HG03095 (cell line): ENCODE results near the gene ATP6V1G2.

Experiments used
- ATAC-seq: cut with Tn5 transposase; IDR thresholded peaks from one replicate; pipeline ENCODE4 v1.9.1; 2021; ENCODE audit warnings: moderate library complexity; ENCODE audit not compliant: unreplicated experiment

Gene ATP6V1G2

GRCh38 chr6:31548544-31548873 lies 2.1 kb upstream of the ATP6V1G2 start:
- no peak for ATAC-seq

- ATAC-seq = no peak
Measured at GRCh38 chr6:31547727-31548543, 1.5 kb upstream of the ATP6V1G2 start.

GRCh38 chr6:31546958-31547726 lies 734 bp upstream of the ATP6V1G2 start, which contains the start of gene NFKBIL1:
TSS of gene NFKBIL1 (plus strand) at chr6:31547608. CDS start at chr6:31547695, 87 bp downstream.
- ATAC-seq = peak; percentile 52

- no peak for ATAC-seq
Measured at GRCh38 chr6:31545291-31545690, 1.1 kb downstream of the ATP6V1G2 start.

GRCh38 chr6:31544676-31545075 lies 1.7 kb downstream of the ATP6V1G2 start:
- no peak for ATAC-seq

GRCh38 chr6:31543639-31544038 lies 2.8 kb downstream of the ATP6V1G2 start:
- ATAC-seq = no peak

GRCh38 chr6:31541658-31542521 lies 4.5 kb downstream of the ATP6V1G2 start, which contains the start of gene DDX39B:
TSS of gene DDX39B (minus strand) at chr6:31542003. CDS start at chr6:31540532, 1,471 bp downstream.
- peak; percentile 46 for ATAC-seq

- ATAC-seq = no peak
Measured at GRCh38 chr6:31541059-31541657, 5.2 kb downstream of the ATP6V1G2 start.

GRCh38 chr6:31540640-31541039 lies 5.8 kb downstream of the ATP6V1G2 start:
- ATAC-seq = no peak

GRCh38 chr6:31538805-31539400 lies 7.5 kb downstream of the ATP6V1G2 start:
- no peak for ATAC-seq

- no peak for ATAC-seq
Measured at GRCh38 chr6:31535538-31536324, 10.7 kb downstream of the ATP6V1G2 start.

GRCh38 chr6:31534521-31535040 lies 11.8 kb downstream of the ATP6V1G2 start:
- no peak for ATAC-seq

GRCh38 chr6:31534011-31534410 lies 12.4 kb downstream of the ATP6V1G2 start:
- ATAC-seq = no peak

- no peak for ATAC-seq
Measured at GRCh38 chr6:31533455-31533841, 13.0 kb downstream of the ATP6V1G2 start.

- no peak for ATAC-seq
Measured at GRCh38 chr6:31532644-31533454, 13.6 kb downstream of the ATP6V1G2 start.

GRCh38 chr6:31531771-31532643 lies 14.4 kb downstream of the ATP6V1G2 start:
- ATAC-seq = no peak

GRCh38 chr6:31531162-31531561 lies 15.2 kb downstream of the ATP6V1G2 start:
- no peak for ATAC-seq
